ENCODE data around the gene IL37.
"Not testable (repeated sequence)": the region's sequence is repeated elsewhere in the genome, so short reads cannot be mapped to it uniquely, and the experiment has no call there.

The IL37 gene

GRCh38 chr2:112906276-112906675, 4.7 kb upstream of the IL37 start:
- no peak for TF ChIP-seq CTCF (IDR thresholded peaks at IDR 0.05)
- no peak for TF ChIP-seq ZFX (IDR thresholded peaks at IDR 0.05; ENCODE audit: borderline replicate concordance)

GRCh38 chr2:112907001-112907949, 3.7 kb upstream of the IL37 start:
- no peak overlapping the region for H3K27ac ChIP-seq
- TF ChIP-seq CTCF (IDR thresholded peaks at IDR 0.05) (no peak), ZFX (IDR thresholded peaks at IDR 0.05; ENCODE audit: borderline replicate concordance) (no peak)

More at GRCh38 chr2:112906276-112906675, 4.7 kb upstream of the IL37 start:
- H3K27ac ChIP-seq = no peak overlapping the region

DNA sequence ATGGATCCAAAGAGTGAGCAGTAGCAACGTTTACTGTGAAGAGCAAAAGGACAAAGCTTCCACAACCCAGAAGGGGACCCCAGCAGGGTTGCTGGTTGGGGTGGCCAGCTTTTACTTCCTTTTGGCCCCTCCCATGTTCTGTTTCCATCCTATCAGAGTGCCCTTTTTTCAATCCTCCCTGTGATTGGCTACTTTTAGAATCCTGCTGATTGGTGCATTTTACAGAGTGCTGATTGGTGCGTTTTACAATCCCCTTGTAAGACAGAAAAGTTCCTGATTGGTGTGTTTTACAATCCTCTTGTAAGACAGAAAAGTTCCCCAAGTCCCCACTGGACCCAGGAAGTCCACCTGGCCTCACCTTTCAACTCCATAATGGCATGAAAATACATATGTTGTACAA, 2.4 kb upstream of the IL37 start:
- not testable (repeated sequence) for H3K27ac ChIP-seq

- no peak overlapping the region for H3K27ac ChIP-seq
- TF ChIP-seq ZFX (IDR thresholded peaks at IDR 0.05; ENCODE audit: borderline replicate concordance) (no peak), CTCF (IDR thresholded peaks at IDR 0.05) (no peak)
Observed at GRCh38 chr2:112910219-112910618, 746 bp upstream of the IL37 start.

DNA sequence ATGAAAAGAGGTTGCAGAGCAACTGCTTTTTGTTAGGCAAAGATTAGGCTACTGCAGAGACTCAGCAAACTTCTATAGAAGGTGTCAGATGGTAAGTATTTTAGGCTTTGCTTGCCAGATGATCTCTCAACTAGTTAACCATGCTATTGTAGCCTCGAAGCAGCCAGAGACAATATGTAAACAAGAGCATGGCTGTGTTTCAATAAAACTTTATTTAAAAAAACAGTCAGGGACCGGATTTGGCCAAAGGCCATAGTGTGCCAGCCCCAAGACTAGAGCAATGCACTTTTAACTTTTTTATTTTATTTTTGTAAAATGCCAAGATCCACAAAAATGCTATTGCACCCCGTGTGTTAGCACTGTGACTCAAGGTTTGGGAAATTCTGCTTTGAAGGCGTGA, 1.4 kb downstream of the IL37 start:
- no peak overlapping the region for H3K27ac ChIP-seq
- no peak for TF ChIP-seq ZFX (IDR thresholded peaks at IDR 0.05; ENCODE audit: borderline replicate concordance)
- no peak for TF ChIP-seq CTCF (IDR thresholded peaks at IDR 0.05)

- no peak for TF ChIP-seq ZFX (IDR thresholded peaks at IDR 0.05; ENCODE audit: borderline replicate concordance)
- TF ChIP-seq CTCF (IDR thresholded peaks at IDR 0.05) = no peak
- no peak overlapping the region for H3K27ac ChIP-seq
Observed at GRCh38 chr2:112915300-112916144, 4.6 kb downstream of the IL37 start.

DNA sequence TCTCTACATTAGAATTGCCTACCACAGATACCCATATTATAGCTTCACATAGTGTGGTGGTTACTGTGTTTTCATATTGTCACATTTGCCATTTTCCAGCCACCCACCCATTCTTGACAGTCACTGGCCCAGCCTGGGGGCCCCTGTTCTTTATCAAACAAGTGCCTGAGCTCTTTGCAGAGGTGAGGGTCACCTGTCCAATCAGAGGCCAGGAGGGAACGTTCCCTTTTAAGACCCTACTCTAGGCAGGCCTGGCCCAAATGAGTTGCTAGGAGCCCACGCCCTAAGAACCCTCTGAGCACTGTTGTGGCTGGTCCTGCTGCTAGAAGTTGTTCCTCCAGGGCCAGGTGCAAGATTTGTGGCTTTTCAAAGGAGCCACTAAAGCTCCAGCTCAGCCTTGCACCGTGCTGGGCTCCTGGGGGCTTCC, 5.2 kb downstream of the IL37 start:
- TF ChIP-seq CTCF (IDR thresholded peaks at IDR 0.05) (no peak), ZFX (IDR thresholded peaks at IDR 0.05; ENCODE audit: borderline replicate concordance) (no peak)

More for the DNA sequence above, 5.2 kb downstream of the IL37 start:
- no peak overlapping the region for H3K27ac ChIP-seq
